ENCODE results near the gene PRDM16.

The PRDM16 gene

DNA sequence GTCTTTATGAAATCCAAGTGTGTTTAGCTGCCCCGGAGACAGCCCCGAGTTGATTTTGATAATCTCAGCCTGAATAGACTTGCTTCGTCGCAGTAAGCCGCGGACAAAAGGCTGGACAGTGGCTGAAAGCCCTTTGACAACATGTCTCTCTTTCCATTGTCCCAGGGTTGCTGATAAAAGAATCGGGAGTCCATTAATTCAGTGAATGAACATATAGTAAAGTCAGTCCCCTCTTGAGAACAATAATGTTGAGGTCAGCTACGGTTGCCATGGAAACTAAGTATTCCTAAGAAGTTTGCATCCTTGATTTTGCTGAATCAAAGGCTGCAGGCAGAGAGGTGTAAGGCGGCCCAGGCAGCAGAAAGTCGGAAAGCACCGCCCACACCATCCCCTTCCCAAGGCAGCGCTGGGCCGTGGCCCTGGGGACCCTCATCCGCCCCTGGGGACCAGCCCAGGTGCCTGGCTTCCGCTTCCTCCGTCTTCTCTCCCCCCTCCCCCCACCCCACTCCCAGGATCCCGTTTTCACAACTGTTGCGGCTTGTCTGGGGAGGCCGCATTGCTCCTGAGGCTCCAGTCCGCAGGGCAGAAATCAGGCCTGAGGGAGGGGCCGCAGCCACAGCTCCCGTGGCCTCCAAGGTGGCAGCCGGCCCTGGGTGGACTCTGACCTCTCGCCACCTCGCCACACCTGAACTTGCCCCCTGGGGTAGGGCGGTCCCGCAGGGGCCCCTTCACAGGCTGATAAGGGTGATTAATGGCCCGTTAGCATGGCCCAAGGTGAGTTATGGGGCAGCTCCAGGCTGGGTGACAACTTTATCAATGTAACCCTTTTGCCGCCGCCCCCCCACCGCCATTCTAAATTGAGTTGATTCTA lies 180.9 kb downstream of the PRDM16 start:
- Histone ChIP-seq H3K27me3 (ENCODE audit: control insufficient read depth, insufficient read depth, low read length) (peaks cover 5% of the 10 kb centered on the region), H3K9ac (ENCODE audit: low read length) (no peak overlapping the region), H3K4me3 (ENCODE audit: low read length) (no peak overlapping the region), H3K36me3 (ENCODE audit: control insufficient read depth, insufficient read depth, low read length) (no peaks in the 10 kb centered on the region), H3K4me1 (ENCODE audit: control insufficient read depth, insufficient read depth, low read length) (no peaks in the 10 kb centered on the region), H3K27ac (ENCODE audit: low read depth, low read length) (no peak overlapping the region)

DNA sequence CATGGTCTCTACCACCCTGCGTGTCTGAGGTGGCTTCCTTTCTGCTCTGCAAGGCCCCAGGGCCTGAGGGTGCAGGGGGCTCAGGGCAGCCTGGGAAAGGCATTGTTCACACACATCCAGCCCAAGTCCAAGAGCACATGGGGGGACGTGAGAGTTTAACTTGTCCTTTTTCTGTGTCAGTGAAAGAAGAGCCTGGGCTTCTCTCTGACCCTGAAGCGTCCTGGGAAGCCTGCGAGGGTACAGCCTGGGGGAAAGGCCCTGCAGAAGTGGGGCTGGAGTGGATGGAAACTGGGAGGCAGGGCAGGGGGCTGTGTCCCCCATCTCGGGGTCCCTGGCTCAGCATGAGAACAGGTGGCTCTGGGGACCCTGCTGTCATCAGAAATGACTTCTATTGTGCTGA lies 181.6 kb downstream of the PRDM16 start:
- Histone ChIP-seq H3K27me3 (ENCODE audit: control insufficient read depth, insufficient read depth, low read length) (peaks cover 5% of the 10 kb centered on the region), H3K36me3 (ENCODE audit: control insufficient read depth, insufficient read depth, low read length) (no peaks in the 10 kb centered on the region), H3K4me1 (ENCODE audit: control insufficient read depth, insufficient read depth, low read length) (no peaks in the 10 kb centered on the region), H3K27ac (ENCODE audit: low read depth, low read length) (no peak overlapping the region), H3K9ac (ENCODE audit: low read length) (no peak overlapping the region), H3K4me3 (ENCODE audit: low read length) (no peak overlapping the region)

DNA sequence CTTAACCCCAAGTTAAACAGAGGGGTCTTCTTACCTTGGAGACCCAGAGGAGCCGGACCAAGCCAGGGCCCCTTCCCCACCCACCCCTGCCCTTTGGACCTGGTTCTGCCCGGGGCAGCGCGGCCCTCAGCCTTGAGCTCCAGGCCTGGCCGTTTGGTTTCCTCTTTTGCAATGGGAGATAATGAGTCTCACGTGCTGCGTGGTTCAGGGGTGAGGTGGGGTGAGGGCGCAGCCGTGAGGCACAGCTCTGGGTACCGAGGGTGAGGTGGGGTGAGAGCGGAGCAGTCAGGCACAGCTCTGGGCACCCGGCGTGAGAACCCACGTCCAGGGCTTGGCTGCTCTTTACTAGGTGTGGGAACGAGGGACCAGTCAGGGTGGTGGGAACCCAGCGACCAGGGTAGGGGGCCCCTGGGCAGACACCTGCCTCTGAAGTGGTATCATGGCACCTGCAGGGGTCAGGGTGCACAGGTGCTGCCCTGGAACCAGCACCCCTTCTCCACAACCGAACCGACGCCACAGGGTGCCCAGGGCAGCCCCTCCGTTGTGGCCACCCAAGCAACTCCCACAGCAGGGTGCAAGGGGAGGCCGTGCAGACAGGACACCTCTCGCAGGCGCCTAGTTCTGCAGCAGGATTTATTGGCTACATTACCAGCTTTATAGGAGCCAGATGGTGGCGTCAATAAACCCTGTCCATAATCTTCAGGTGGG lies 182.2 kb downstream of the PRDM16 start:
- Histone ChIP-seq H3K4me3 (ENCODE audit: low read length) (no peak overlapping the region), H3K9ac (ENCODE audit: low read length) (no peak overlapping the region), H3K4me1 (ENCODE audit: control insufficient read depth, insufficient read depth, low read length) (no peaks in the 10 kb centered on the region), H3K27ac (ENCODE audit: low read depth, low read length) (no peak overlapping the region), H3K27me3 (ENCODE audit: control insufficient read depth, insufficient read depth, low read length) (peaks cover 2% of the 10 kb centered on the region), H3K36me3 (ENCODE audit: control insufficient read depth, insufficient read depth, low read length) (no peaks in the 10 kb centered on the region)

DNA sequence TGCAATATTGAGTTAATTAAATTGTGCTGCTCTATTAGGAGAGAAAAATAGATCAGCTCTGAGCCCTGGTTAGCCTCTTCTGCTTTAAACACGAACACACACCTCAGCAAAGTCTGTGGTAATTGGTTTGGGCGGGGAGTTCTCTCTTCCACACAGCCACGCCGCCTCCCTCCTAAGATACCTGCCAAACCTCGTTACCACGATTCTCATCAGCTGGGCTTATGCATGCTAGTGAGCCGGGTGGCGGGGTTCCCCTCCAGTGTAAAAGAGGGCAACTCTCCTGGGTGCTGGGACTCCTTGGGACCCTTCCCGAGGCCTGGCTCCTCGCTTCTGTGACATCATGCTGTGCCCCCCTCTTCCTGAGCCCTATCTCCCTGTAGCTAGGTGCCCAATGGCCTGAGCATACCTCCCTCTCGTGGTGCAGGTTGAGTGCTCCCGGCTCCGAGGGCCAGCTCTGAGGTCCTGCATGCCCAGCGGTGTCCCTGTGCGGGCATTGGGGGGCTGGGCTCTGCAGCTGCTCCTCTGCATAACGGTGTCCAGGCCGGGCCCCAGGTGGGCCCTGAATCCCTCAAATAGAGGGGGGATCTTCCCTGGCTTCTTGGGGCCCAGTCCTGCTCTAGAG lies 182.9 kb downstream of the PRDM16 start:
- no peak overlapping the region for H3K27ac ChIP-seq (ENCODE audit: low read depth, low read length)
- H3K9ac ChIP-seq (ENCODE audit: low read length), result no peak overlapping the region
- no peaks in the 10 kb centered on the region for H3K27me3 ChIP-seq (ENCODE audit: control insufficient read depth, insufficient read depth, low read length)
- no peak overlapping the region for H3K4me3 ChIP-seq (ENCODE audit: low read length)
- no peaks in the 10 kb centered on the region for H3K4me1 ChIP-seq (ENCODE audit: control insufficient read depth, insufficient read depth, low read length)
- no peaks in the 10 kb centered on the region for H3K36me3 ChIP-seq (ENCODE audit: control insufficient read depth, insufficient read depth, low read length)

DNA sequence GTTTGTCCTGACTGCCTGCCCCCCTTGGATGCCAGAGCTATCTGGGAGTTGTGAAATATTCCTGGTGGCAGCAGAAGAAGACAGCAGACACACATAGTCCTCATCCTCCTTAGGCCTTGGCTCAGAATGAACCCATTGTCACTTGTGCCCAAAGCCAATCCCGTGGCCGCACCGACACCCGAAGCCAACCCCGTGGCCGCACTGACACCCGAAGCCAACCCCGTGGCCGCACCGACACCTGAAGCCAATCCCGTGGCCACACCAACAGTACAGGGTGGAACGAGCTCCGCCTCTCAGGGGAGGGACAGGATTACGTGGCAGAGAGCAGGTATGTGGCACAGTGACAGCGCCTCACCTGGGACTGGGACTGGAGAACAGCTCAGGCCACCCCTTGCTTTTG lies 186.7 kb downstream of the PRDM16 start:
- no peaks in the 10 kb centered on the region for H3K4me1 ChIP-seq (ENCODE audit: control insufficient read depth, insufficient read depth, low read length)
- no peak overlapping the region for H3K9ac ChIP-seq (ENCODE audit: low read length)
- no peaks in the 10 kb centered on the region for H3K36me3 ChIP-seq (ENCODE audit: control insufficient read depth, insufficient read depth, low read length)
- no peak overlapping the region for H3K27ac ChIP-seq (ENCODE audit: low read depth, low read length)
- H3K4me3 ChIP-seq (ENCODE audit: low read length), result no peak overlapping the region
- no peaks in the 10 kb centered on the region for H3K27me3 ChIP-seq (ENCODE audit: control insufficient read depth, insufficient read depth, low read length)

DNA sequence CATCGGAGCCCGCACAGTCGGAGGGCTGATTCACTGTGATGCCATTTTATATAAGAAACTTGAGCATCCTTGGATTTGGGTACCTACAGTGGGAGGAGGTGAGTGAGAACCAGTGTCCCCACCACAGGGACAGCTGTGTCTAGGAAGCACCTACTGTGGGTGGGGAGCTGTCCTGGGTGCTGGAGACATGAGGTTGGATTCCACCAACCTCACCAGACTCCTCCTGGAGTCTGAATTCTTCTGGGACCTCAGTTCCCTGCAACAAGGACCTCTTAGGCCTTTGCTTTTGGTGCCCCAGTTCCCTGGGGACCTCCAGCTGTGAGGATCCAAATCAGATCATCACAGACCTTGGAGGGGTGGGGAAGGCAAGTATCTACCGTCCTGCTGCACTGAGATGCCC lies 188.8 kb downstream of the PRDM16 start:
- Histone ChIP-seq H3K4me1 (ENCODE audit: control insufficient read depth, insufficient read depth, low read length) (no peaks in the 10 kb centered on the region), H3K27me3 (ENCODE audit: control insufficient read depth, insufficient read depth, low read length) (no peaks in the 10 kb centered on the region), H3K36me3 (ENCODE audit: control insufficient read depth, insufficient read depth, low read length) (no peaks in the 10 kb centered on the region), H3K27ac (ENCODE audit: low read depth, low read length) (no peak overlapping the region), H3K9ac (ENCODE audit: low read length) (no peak overlapping the region), H3K4me3 (ENCODE audit: low read length) (no peak overlapping the region)

DNA sequence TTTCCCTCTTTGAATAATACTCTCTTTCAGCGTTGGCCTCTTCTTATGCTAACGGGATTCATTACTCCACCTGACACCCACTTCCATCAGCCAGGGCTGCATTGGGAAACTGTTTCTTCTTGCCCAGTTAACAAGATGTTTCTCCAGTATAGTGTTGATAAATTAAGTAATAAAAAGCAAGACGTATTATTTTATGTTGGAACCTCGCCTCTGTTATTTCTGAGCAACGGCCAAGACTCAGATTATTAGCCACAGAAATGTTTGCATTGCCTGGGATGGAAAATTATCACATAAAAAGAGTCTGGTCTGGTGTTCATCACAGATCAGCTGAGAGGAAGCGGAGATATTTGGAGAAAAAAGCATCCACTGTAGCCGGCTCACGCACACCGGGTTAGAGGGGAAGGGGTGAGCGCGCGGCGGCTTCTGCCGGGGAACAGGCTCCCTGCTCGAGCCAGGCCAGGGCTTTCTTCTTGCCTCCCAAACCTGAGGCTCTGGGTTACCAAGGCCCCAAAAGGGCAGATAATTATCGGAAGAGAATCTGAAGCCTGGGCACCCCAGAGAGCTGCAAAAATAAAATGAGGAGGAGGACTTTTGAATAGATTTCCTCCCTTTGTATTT lies 189.5 kb downstream of the PRDM16 start:
- Histone ChIP-seq H3K4me3 (ENCODE audit: low read length) (no peak overlapping the region), H3K27ac (ENCODE audit: low read depth, low read length) (no peak overlapping the region), H3K9ac (ENCODE audit: low read length) (no peak overlapping the region), H3K36me3 (ENCODE audit: control insufficient read depth, insufficient read depth, low read length) (no peaks in the 10 kb centered on the region), H3K27me3 (ENCODE audit: control insufficient read depth, insufficient read depth, low read length) (peaks cover 3% of the 10 kb centered on the region), H3K4me1 (ENCODE audit: control insufficient read depth, insufficient read depth, low read length) (no peaks in the 10 kb centered on the region)

DNA sequence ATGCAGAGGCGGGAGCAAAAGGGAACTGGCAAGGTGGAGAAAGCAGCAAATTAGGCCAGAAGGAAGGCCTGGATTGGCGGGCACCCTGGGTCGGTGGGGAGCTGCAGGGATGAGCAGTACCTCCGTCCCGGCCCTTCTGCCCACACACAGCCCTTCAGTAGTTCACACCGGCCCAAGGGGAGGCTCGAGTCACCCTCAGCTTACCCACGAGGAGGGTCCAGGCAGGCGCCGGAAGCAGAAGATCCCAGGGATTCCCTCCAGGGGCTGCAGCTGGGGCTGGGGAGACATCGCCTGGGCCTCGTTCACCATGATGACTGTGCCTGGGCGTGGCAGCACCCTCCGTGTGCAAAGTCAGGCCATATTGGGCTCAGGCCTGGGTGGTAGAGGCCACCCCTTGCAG lies 190.0 kb downstream of the PRDM16 start:
- Histone ChIP-seq H3K4me3 (ENCODE audit: low read length) (no peak overlapping the region), H3K9ac (ENCODE audit: low read length) (no peak overlapping the region), H3K36me3 (ENCODE audit: control insufficient read depth, insufficient read depth, low read length) (no peaks in the 10 kb centered on the region), H3K4me1 (ENCODE audit: control insufficient read depth, insufficient read depth, low read length) (no peaks in the 10 kb centered on the region), H3K27ac (ENCODE audit: low read depth, low read length) (no peak overlapping the region), H3K27me3 (ENCODE audit: control insufficient read depth, insufficient read depth, low read length) (peaks cover 5% of the 10 kb centered on the region)

DNA sequence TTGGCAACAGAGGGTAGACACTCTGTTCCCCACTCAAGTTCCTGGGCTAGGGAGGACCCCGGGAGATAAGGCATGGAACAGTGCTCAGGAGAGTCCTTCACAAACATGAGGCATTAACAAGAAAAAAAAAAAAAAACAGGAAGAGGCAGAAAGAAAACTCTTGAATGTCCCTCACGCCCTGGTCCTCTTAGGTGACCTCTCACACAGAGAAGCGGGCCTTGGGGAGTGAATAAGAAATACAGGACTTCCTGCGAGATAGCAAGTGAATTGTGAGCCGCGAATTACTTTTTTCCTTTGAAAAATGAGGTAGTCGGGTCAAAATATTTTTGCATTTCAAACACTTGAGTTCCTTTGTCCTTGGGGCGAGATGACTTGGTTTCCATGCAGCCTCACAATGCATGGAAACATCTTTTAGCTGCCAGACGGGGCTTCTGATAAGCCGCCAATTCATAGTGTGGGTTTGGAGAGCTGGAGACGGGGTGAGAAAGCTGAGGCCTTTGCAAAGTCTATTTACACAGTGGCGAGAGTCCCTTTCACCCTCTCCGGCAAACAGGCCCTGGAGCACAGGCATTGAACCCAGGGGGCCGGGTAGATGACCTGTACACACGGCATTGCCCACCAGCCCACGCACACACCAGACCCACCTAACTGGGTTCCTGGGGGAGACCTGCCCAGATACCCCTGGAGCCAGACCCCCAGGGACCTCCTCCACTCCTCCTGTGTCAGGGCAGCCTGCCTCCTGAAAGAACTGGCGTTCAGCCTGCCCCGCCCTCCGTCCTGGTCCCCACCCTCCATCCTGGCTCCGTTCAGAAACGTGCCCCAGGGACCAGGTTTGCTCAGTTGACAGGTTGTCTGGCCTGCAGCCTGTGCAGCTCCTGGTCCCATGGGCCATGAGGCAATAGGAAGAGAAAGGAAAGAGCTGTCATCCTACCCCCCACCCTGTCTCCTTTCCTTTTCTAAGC lies 192.3 kb downstream of the PRDM16 start:
- H3K27me3 ChIP-seq (ENCODE audit: control insufficient read depth, insufficient read depth, low read length), result peaks cover 11% of the 10 kb centered on the region
- H3K9ac ChIP-seq (ENCODE audit: low read length), result no peak overlapping the region
- no peak overlapping the region for H3K4me3 ChIP-seq (ENCODE audit: low read length)
- no peak overlapping the region for H3K27ac ChIP-seq (ENCODE audit: low read depth, low read length)
- H3K36me3 ChIP-seq (ENCODE audit: control insufficient read depth, insufficient read depth, low read length), result no peaks in the 10 kb centered on the region
- H3K4me1 ChIP-seq (ENCODE audit: control insufficient read depth, insufficient read depth, low read length), result no peaks in the 10 kb centered on the region

DNA sequence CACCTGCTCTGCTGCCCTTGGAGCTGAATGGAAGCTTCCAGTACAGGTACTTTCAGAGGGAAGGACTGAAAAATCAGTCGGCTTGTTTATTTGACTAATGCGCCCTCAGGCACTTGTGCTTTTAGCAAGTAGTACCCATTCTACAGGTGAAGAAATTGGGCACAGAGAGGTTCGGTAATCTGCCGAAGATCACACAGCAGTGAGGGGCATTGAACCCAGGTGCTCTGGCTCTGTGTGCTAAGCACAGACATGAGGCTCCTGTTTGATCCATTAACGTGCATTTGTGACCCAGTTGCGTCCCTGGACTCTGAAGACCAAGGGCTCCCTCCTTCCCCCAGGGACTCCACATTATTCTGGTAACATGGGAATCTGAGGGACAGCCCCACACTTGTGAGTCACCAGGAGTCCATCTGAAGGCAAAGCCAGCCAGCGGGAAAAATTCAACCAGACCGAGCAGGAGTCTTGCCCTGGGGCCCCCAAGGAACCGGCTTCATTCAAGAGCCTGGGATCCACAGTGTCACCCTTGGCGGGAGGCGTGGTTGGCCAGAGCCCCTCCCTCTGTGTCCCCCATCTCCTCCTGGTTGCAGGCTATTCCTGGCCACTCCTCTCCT lies 193.1 kb downstream of the PRDM16 start:
- Histone ChIP-seq H3K4me1 (ENCODE audit: control insufficient read depth, insufficient read depth, low read length) (no peaks in the 10 kb centered on the region), H3K27ac (ENCODE audit: low read depth, low read length) (no peak overlapping the region), H3K4me3 (ENCODE audit: low read length) (no peak overlapping the region)

DNA sequence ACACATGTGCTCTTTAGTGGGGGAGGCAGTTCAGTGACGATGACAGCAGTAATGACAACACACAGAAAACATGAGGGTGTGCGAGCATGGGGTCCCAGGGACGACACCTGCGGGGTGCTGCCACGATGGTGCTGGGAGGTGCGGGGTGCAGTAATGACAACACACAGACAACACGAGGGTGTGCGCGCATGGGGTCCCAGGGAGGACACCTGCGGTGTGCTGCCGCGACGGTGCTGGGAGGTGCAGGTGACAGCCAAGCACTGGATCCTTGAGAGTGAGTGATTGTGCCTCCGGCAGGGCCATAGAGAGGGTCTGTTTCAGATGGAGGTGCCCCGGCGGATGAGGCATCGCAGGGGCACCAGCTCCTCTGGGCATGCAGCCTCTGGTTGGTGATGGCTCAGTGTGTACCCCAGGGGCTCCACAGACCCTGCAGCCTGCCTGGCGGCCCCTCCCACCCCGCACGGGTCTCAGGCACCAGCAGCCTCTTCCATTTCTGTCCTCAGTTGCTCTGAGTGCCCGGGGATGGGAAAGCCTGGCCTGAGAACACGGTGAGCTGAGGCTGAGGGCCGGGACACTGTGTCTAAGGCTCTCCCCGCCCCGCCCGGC lies 193.8 kb downstream of the PRDM16 start:
- Histone ChIP-seq H3K4me1 (ENCODE audit: control insufficient read depth, insufficient read depth, low read length) (no peaks in the 10 kb centered on the region), H3K4me3 (ENCODE audit: low read length) (no peak overlapping the region), H3K9ac (ENCODE audit: low read length) (no peak overlapping the region), H3K27ac (ENCODE audit: low read depth, low read length) (no peak overlapping the region), H3K36me3 (ENCODE audit: control insufficient read depth, insufficient read depth, low read length) (no peaks in the 10 kb centered on the region), H3K27me3 (ENCODE audit: control insufficient read depth, insufficient read depth, low read length) (peaks cover 11% of the 10 kb centered on the region)

More for the DNA sequence above, 193.1 kb downstream of the PRDM16 start:
- Histone ChIP-seq H3K36me3 (ENCODE audit: control insufficient read depth, insufficient read depth, low read length) (no peaks in the 10 kb centered on the region), H3K27me3 (ENCODE audit: control insufficient read depth, insufficient read depth, low read length) (peaks cover 11% of the 10 kb centered on the region), H3K9ac (ENCODE audit: low read length) (no peak overlapping the region)

All from rectal smooth muscle tissue (tissue), 1 donor.